ENCODE results near the gene KIF26B.

- TF ChIP-seq EP300 (IDR thresholded peaks at IDR 0.05; ENCODE audit: borderline replicate concordance in 1 of 2, low read depth in 1 of 2, low read length in 1 of 2): 0 out of 4 replicates have a peak, but pooled peaks of 1 of the 2 experiments have one; percentile 16
- no peak for TF ChIP-seq EZH2phosphoT487 (IDR thresholded peaks at IDR 0.05; ENCODE audit: borderline replicate concordance, low read depth)
Observed at GRCh38 chr1:245292553-245292952, 137.8 kb downstream of the KIF26B start.

Measured in SK-N-SH (cell line).